HG03045 (cell line): ENCODE measurements around the gene RNLS.

Experiments
- ATAC-seq: cut with Tn5 transposase; IDR thresholded peaks from one replicate; pipeline ENCODE4 v1.9.1; 2021; ENCODE audit warnings: mild to moderate bottlenecking, moderate library complexity; ENCODE audit not compliant: unreplicated experiment

The RNLS gene

GRCh38 chr10:88270871-88271713, 312.0 kb downstream of the RNLS start:
- peak; percentile 84 for ATAC-seq

DNA sequence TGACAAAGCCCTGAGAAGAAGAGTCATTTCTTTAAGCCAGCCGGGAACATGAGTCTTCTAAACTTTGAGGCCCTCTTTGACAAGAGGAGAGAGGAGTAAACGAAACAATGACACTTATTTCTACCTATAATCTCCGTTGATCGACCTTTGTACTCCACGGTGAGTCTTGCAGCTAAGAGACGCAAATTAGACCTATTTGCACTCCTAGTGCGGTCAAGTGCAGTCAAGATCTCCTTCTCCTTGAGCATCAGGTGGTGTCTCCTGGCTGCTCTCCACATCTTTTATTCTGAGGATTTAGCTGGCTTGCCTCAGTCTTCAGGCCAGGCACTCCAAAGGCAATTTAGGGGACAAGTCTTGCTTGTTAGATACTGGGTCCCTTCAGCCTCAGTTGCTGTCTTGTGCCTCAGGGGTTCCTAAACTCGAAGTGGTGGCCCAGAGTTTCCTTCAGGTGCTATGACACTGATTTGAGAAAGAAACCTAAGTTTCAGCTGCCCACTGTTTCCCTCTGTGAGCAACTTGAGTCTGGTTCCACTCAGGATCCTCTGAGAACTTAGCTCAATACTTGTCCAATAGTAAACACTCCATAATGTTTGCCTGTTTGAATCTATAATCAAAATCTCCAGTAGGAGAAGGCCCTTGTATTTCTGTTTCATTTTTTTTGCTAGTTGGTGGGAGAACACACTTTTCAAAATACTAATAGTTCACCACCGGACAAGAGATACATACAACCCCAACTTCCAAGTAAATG, 312.9 kb downstream of the RNLS start:
- ATAC-seq: no peak

DNA sequence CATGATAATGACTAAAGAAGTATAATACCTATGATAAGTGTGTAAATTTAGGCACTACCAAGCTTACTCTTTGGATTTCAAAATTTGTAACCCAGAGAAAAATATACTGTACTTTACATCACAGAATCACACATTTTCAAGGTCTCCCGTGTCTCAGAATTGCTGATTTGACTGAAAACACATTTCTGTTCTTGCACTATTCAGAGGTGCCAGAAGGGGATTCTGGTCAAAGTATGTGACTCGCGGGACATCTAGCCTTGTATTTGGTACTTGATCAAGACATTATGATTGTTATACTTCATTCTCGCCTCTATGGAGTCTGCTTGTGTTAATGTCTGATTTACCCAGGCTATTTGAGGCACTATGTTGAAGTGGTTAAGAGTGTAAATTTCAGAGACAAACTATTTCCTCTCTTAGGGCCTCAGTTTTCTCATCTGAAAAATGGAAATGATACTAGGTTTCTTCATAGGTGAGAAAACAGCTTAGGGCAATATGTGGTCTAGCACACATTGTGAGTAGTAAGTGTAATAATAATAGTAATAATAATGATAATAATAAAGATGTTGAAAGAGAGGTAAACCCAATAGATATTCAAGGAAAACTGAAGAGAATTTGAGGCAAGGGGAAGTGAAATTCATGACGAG, 320.4 kb downstream of the RNLS start:
- no peak for ATAC-seq

DNA sequence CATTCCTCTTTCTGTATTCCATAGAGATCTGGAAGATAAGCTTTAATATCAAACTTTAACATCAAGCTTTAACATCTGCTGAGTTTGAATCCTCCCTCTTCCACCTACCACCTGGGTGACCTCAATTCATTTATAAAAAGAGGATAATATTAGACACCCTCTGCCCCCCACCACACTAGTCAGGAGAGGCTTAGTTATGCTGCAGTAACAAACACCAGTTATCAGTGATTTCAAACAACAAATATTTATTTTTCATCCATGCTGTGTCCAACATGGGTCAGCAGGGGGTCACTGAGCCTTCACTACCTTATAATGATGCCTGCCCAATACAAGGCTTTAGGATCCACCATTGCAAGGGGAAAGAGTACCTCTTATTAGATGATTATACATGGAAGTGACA, 322.0 kb downstream of the RNLS start:
- no peak for ATAC-seq

DNA sequence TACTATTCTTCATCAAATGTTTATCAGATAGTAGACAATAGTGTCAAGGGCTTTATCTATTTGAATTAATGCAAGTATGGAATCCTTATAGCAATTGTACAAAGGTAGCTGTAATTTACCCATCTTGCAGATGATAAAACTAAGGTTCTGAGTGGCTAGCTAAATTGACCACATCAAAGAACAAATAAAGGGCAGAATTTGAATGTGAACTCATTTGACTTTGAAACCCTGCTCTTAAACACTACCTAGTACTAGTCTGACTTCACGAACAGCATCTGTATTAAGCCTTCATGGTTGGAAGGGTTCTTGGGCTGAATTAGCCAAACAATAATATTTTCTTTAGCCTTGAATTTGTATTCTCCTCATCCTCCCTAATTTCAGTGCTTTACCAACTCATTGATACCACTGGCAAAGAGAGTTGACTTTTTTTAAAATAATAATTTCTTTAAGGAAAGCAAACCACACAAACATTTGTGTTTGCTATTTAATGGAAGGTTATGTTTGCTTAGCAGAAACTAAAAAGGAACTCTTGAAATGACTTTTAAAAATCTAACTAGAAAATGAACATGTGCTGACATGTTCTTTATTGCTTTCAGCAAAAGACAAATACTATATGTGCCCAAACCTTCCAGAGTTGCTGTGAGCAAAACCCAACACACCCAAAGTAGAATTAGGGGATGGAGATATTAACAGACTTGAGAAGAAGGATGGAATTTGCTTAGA, 322.6 kb downstream of the RNLS start:
- no peak for ATAC-seq

- no peak for ATAC-seq
These were observed 323.7 kb downstream of the RNLS start for GRCh38 chr10:88259381-88259780.

DNA sequence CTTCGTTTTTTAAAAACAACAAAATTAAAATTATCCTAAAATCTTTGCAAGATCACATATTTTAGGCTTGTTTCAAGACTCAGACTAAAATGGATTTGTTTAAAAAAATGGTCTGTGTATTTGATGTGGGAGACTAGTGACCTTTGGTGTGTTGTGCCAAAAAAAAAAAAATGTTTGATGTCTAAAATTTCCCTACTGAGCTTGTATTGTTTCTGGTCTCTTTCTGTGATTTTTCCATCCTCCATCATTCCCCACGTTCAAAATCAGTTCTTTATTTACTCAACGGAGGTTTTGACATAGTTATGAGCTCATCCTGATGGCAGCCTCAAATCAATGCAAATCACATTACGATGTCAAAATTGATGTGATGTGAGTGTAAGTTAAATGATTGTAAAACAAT, 326.2 kb downstream of the RNLS start:
- ATAC-seq: no peak

DNA sequence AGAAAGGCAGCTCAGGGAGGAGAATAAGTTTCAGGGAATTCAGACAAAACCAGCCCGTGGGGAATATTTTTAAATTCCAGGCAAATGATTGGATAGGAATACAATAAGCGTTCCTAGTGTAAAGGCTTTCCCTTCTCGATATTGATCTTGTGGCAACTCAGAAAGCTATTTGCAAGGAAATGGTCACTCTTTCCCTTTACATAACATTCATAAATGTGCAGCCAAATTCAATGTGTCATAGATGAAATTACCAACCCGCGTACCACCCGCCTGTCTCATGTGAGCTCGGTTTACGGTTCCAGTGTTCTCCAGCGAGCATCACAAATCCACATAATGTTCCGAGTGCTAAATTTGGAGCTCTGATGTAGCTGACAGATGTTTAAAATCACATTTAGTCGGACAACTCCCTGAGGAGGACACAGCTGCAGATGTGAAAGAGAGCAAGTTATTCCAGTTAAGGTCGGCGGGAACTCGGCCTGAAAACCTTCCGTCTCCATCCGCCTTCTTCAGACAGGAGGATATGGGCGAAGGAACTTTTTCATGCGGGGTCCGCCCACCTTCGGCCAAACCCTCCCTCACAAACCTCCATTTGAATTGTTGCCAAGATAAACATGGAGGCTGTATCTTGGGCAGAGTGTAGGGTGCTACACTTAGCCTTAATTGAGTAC, 327.0 kb downstream of the RNLS start:
- ATAC-seq: no peak

DNA sequence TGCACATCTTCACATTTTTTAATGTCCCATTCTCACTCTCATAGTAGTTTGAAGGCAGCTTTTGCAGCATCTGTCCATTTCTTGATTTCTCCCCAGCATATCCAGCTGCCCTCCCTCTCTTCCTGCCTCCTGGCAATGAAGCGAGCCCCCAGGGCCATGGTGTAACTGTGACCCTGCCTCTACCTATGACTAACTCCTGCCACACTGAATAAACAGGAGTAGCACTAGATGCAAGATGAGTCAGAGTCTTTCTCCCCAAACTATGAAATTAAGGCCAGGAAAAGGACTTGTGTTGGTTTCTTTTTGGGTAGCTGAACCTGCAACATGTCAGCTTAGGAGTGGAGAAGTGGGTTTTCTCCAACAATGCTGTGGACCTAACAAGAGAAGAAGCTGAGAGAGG, 329.0 kb downstream of the RNLS start:
- peak; percentile 56 for ATAC-seq

DNA sequence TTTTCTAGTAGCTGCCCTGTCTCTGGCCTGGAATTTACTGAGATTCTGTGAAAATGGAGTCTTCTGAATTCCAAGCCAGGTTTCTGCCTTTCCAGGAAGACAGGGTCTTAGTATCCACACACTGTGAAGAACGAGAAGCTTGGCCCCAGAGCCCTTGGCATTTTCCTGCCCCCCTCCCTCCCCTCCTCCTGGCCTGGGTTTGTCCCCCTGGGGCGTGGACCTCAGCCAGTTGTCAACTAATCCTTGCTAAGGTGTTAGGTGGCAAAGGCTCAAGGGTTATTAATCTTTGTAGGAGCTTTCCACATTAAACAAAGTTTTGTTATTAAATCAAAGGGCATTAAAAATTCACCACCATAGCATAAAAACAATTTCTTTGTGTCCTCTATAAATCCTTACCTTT, 329.5 kb downstream of the RNLS start:
- no peak for ATAC-seq

GRCh38 chr10:88253128-88253527, 330.0 kb downstream of the RNLS start:
- ATAC-seq: no peak

- ATAC-seq: no peak
These were observed 333.7 kb downstream of the RNLS start for GRCh38 chr10:88249450-88249849.

DNA sequence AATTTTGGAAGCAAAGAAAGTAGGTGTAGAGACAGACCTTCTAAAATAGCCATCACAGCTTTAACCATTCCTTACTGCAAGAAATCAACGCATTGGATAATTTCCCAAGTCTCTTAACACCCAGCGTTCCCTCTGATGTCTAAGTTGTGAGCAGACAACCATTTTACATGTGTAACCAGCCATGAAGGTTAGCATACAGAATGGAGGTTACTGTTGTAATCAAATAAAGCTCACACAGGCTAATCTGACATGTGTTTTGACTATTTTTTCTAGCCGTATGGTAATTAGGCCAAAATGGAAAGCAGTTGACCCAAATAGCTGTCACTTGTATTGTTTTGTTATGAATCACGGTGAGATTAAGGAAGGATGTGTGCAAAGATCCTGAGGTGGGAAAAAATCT, 336.4 kb downstream of the RNLS start:
- no peak for ATAC-seq

DNA sequence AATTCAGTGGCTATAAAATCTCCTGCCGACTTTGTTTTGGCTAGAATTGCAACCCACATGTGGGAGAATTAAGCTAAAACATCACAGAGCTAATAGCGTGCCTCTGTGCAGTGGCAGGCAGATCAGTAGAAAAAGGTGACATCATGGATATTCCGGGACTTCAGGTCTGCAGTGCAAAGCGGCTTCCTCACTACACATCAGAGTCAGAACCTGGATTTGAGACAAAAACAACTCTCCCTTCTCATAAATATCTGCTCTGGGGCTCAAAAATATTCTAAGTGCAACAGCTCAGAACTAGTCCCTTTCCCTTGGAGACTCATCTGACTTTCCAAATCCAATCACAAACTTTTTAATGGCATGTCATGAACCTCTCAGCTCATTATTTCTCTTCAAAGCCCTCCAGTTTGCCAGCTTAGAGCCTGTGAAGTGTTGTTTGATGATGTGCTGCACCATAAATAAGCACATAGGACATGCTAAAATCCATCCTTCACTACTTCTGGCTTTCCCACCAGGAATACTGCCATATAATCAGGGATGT, 337.1 kb downstream of the RNLS start:
- no peak for ATAC-seq

DNA sequence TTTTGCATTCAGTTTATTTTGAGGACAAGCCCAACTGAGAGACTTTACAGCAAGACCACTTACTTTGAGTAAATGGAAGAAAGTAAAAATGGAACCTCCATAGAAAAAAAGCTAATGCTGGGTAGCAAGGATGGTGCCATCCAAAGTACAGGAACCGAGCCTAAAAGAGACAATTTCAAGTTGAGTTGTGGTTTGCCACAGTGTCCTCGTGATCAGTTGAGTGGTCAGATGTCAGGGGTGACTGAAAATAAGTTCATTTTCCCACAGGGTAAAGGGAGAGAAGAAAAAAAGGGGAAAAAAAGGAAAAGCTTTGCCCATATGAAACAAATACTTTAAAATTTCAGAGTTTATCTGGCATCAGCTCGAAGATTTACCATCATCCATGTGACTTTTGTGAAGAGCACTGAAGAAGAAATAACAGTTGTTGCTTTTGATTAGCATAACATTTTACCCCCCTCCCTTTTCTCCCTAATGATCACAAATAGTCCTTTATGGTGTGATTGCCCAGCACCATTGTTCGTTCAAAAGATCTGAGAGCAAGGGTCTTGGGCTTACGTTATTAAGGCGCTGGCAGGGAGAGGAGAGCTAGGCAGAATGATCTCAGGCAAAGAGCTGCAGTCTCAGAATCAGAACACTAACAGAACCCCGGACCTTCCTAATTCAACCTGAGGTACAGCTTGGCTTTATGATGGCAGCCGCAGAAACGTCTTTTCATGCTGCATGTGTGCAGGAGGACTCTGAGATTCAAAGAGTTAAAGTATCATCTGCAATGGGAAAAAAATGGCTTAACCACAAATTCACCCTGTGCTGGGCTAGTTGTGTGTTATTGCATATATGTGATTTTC, 338.1 kb downstream of the RNLS start:
- no peak for ATAC-seq

- ATAC-seq: no peak
These were observed 339.0 kb downstream of the RNLS start for GRCh38 chr10:88243836-88244730.

GRCh38 chr10:88243202-88243744, 339.8 kb downstream of the RNLS start:
- ATAC-seq: no peak

DNA sequence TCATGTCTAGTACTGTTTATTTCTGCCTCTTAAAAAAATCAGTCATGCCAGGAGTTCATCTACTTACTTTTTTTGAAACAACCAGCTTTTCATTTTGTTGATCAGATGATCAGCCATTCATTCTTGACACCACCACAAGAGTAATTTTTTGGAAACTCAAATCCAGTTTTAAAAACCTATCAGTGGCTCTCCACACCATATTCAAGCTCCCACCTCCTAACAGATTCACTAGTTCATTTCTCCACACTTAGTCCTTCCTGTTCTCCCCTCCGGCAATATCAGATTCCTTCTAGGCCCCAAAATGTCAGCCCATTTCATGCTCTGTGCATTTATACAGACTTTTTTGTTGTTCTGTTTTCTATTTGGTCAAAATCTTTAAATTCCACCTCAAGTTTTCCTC, 341.6 kb downstream of the RNLS start:
- no peak for ATAC-seq
